Stimulated activated CD4-positive, alpha-beta T cell treated with anti-CD3 and anti-CD28 coated beads, Interleukin-4, amount 100 ng/mL, for 48 hours (primary cell): ENCODE results near the gene GLTP.
"Not testable (repeated sequence)": the region's sequence is repeated elsewhere in the genome, so short reads cannot be mapped to it uniquely, and the experiment has no call there.

Source experiments
- DNase-seq, 2 donors: peaks; one replicate each; pipeline ENCODE4 v3.0.0-alpha.2; 2020; ENCODE audit warnings: low read depth in 2 of 2

Gene GLTP

DNA sequence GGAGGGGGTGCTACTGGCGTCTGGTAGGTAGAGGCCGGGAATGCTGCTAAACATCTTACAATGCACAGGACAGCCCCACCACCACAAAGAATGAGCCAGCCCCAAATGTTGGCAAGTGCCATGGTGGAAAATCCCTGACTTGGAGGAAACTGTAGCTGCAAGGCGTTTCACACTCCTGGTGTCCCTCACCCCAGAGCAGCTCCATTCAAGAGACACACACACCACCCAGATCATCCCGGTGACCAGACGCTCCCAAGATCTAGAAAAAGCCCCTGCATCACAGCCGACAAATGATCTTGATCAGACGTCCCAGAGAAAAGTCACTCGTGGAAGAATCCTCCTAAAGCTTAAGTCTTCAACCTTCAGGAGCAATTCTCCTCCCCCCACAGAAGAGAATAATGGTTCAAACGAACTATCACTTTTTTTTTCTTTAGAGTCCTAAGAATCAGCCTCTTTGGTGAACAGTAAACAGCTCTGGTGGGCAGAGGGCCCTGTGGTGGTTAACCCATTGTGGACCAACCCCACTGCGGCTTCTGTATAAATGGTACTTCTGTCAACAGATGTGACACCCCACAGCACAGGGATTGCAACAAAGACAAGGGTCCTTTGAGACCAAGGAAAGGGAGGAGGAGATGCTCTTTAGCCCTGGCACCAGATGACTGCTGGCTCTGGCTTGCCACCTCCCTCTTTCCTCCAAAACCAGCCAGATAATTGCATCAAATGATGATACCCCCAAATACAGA is 2.7 kb downstream of the GLTP start:
- no peak for DNase-seq

DNA sequence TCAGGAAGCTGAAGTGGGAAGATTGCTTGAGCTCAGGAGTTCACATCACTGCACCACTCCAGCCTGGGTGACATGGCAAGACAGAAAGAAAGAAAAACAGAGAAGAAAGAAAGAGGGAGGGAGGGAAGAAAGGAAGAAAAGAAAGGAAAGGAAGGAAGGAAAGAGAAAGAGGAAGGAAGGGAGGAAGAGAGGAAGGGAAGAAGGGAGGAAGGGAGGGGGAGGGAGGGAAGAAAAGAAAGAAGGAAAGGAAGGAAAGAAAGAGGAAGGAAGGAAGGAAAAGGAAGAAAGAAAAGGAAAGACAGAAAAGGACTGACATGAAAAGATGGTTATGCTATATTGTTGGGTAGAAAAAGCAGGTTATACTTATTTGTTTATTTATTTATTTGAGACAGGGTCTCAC is 3.9 kb downstream of the GLTP start:
- no peak for DNase-seq

DNA sequence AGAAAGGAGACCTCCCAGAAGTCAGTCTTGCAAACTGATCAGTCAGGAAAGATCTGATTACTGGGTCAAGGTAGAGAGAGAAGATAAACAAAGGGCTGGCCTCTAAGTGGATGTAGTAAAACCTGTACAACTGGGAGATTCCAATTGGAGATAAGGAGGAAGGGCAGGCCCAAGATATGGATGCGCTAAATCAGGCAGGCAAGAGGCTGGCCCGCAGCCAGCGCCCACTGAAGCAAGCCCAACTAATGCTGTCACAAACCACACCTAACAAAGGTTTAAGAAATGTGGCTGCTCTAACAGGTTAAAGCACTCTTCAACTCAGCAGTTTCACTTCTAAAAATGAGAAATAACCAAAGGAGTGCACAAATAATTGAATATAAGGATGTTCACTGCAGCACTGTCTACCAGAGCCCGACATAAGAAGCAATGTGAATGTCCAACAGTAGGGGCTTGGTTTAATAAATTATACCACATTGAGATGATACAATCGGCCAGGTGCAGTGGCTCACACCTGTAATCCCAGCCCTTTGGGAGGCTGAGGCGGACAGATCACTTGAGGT is 4.7 kb downstream of the GLTP start:
- DNase-seq: no peak

DNA sequence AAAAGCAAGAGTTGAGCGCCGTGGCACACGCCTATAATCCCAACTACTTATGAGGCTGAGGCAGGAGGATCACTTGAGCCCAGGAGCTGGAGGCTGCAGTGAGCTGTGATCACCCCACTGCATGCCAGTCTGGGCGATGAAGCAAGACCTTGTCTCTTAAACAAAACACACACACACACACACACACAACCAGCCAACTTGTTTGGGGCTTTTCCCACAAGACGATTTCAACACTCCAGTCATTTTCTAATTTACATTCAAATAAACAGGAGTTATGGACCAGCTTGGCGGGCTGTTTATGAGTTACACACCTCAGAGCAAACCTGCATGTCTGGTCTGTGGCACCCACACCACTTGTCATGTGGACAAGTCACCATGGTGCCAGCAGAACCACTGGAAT is 6.7 kb downstream of the GLTP start:
- DNase-seq: no peak

DNA sequence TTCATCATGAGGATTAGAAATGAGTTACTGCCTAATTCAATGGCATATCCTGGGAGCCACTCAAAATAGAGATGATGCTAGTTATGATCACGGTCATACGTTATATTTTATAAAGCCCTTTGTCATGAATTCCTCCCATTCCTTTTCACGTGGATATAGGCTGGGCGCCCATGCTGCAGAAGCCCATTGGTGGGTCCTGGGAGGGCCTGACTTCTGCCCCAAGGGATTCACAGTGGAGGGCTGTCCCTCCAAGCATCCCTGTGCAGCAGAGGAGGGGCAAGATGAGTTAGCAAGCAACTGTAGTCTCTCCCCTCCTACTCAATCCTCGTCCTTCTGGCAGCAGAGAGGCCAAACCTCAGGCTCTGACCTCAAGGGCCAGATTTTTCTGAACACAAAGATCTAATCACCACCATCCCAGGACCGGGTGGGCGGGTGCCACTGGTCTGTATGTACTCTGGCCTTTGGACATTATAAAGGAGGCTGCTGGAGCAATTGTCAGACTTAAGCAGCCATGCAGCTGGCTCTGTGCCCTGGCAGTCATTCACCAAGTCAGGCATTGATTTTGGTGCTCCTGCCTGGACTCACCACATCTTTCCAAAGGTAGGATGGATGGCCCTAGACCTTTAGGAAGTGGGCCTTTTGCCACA is 8.6 kb downstream of the GLTP start:
- no peak for DNase-seq

- no peak for DNase-seq
Measured at GRCh38 chr12:109870648-109871047, 9.7 kb downstream of the GLTP start.

DNA sequence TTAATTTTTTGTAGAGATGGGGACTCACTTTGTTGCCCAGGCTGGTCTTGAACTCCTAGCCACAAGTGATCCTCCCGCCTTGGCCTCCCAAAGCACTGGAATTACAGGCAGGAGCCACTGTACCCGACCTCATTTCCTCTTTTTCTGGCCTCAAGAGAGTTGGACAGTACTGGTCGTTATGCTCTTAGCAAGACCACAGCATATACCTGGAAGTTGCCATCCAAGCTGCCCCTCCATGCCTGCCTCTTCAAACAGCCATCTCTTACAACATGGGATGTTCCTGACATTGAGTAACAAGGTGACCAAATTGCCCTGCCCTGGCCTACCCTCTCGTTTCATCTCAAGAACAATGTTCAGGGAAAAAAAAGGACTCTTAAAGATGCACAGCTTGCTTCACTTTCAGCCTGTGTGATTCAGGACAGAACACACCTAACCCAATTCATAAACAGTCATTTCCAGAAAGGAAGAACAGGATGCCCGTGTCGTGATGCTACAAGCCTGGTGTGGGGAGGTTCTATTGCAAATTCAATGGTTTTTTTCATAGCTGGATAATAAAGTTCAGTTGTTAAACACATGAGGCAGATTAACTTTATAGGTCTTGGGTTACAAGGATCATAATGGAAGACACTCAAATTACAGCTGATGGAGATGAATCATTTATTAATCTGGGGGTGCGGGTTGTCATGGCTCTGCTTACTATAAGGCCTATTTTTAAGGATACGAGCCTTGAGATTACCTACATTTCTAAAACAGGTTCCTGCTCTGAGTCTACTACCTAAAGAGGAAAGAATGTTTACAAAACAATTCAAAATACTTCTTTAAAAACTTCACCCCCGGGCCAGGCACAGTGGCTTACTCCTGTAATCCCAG is 11.9 kb downstream of the GLTP start:
- DNase-seq: no peak

DNA sequence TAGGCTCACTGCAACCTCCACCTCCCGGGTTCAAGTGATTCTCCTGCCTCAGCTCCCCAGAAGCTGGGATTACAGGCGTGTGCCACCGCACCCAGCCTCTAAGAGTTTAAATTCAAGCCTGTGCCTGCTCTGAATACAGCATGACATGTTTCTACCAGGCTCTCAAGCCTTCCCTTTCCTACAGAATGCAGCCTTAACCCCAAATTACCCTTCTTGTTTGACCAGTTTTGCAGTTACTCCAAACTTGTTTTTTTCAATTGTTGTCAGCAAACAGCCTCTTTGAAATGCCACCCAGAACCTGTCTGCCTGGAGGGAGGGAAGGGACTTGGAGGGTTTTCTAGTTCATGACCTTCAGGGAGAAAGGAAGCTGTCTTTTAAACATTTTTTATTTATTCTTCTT is 15.4 kb downstream of the GLTP start:
- DNase-seq: no peak

DNA sequence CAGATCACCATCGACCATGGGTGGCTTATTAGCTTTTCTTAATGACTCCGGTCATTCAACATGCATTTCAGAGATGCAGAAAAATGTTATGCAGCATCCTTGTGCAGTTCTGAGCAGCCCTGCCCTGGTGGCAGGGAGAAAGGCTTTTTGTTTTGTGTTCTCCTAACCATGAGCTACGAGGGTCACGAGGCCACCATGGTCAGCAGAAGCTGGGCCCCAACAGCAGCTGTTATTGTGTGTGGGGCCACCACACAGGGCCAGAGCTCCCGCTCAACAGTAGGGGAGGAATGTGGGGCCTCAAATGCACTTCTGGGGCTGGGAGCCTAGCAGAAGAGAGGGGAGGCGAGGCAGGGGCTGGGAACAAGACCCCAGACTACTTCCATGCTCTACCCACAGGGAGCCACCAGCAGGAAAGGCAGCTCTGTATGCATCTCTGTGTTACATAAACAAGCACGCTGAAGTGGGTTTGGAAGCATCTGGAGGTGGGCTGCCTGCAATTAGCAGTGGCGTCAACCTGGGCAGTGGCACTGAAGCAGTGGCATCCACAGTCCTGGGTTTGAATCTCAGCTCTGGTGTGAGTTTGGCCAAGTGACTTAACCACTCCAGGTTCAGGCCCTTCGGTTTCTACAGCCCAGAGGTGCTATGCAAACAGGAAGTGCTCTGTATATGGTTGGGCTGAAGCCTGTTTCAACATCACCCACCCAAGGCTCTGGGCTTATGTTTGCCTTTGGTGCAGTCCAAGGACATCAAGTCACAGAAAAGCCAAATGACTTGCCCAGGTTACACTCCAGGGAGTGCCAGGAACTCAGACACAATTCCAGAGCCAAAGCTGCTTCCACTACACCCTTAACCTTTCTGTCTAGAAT is 16.3 kb downstream of the GLTP start:
- no peak for DNase-seq

DNA sequence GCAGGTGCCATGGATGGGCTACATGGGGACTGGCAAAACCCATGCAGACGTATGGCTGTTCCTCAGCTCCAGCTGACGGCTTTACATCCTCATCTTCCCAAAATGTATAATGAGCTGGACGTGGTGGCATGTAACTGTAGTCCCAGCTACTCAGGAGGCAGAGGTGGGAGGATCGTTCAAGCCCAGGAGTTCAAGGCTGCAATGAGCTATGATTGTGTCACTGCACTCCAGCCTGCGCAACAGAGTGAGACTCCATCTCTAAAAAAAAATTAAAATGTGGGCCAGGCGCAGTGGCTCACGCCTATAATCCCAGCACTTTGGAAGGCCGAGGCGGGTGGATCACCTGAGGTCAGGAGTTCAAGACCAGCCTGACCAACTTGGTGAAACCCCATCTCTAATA is 17.9 kb downstream of the GLTP start:
- DNase-seq: not testable (repeated sequence)

- no peak for DNase-seq
Measured at GRCh38 chr12:109861689-109862314, 18.5 kb downstream of the GLTP start.

DNA sequence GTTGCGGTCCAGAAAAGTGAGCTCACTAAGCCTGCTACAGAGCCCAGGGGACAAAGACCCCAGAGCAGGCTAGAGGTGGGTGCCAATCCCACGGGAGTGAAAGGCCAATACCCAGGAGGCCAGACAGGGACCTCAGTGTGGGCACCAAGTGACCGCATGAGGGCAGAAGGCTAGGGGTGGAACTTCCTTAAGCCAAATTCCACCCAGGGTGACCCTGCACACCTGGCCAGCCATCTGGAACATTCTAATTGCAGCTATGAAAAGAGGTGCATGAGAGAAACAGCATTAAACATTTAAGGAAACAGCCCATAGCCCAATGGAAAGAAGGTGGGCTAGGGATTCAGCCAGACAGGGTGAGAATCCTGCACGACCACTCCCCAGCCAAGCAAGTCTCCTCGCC is 19.4 kb downstream of the GLTP start:
- DNase-seq: no peak

DNA sequence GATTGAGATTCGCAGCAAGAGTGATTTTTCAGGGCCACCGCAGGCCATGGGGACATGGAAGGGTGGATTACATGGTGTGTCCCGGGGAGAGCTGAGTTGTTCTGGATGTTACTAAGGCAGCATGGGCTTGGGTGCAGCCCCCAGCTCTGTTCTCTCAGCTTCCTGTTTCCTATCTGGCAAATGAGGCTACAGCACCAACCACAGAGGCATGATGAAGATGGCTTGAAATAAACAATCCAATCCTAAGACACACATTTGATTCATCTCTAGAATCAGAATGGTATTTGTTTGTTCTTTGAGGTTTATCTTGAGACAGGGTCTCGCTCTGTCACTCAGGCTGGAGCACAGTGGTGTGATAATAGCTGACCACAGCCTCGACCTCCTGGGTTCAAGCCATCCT is 21.6 kb downstream of the GLTP start:
- DNase-seq: no peak

DNA sequence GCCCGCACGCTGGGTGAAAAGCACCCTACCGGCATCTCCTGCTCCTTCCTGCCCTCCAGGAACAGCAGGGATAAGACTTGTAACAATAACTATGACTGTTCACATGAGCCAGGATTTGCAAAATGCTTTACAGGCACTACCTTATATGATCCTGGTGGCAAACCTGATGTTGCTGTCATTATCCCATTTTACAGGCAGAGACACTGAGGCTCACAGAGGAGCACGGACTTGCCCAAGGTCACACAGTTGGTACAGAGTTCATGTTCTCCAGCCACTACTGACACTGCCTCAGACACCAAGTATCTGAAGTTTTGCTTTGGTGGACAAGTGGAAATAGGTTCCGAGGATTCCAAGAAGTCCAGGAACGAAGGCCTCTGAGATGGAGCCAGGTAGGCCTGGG is 22.6 kb downstream of the GLTP start:
- DNase-seq: no peak

DNA sequence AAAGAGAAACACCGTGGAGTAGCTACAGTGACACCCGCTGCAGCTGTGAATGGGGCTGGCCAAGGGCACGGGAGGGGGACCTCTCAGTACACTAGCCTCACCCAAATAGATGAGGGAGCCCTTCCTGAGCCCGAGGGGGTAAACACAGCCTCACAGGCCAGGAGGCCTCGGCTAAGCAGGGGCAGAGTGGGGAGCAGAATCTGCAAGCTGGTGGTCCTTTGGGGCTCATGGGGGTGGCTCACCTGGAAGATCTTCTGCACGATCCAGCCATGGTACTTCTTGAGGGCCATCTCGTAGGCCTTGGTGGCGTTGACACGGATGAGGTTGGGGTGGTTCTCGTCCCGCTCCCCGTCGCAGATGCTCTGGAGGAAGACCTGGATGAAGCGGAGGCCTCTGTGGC is 25.0 kb downstream of the GLTP start:
- DNase-seq: no peak

DNA sequence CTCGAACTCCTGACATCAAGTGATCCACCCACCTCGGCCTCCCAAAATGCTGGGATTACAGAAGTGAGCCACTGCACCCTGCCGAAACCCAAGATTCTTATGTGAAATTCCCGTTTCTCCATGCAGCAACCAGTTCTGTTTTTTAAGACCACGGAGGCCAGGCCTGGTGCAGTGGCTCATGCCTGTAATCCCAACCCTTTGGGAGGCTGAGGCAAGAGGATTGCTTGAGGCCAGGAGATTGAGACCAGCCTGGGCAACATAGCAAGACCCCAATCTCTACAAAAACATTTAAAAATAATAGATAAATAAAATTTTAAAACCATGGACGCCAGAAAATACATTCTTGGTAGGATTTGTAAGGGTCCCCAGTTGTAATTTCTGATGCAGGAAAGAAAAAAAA is 29.8 kb downstream of the GLTP start:
- not testable (repeated sequence) for DNase-seq

- DNase-seq: no peak
Measured at GRCh38 chr12:109847142-109847735, 33.1 kb downstream of the GLTP start.

DNA sequence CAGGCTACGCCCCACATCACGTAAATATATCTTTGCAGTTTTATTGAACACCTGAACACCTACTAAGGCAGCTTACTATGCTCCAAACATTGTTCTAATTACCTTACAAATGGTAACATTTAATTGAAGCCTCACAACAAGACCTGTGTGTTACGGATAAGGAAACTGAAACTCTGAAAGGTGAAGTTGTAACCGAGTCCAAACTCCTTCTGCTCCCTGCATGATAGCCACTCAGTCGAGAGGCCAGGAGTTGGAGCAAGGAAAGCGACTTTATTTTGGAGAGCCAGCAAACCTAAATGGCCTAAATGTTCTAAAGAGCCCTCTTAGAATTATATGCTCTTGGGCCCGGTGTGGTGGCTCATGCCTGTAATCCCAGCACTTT is 34.5 kb downstream of the GLTP start:
- DNase-seq: no peak

- peak; percentile 87 to 94 for DNase-seq
Measured at GRCh38 chr12:109844983-109845823, 35.1 kb downstream of the GLTP start.

GRCh38 chr12:109844091-109844490 is 36.2 kb downstream of the GLTP start:
- DNase-seq: no peak
